HG03135 (cell line): ENCODE results near the gene GPR158.

Experiments
- ATAC-seq: cut with Tn5 transposase; IDR thresholded peaks from one replicate; pipeline ENCODE4 v1.9.1; 2021; ENCODE audit warnings: mild to moderate bottlenecking, moderate library complexity; ENCODE audit not compliant: unreplicated experiment

GPR158 gene

DNA sequence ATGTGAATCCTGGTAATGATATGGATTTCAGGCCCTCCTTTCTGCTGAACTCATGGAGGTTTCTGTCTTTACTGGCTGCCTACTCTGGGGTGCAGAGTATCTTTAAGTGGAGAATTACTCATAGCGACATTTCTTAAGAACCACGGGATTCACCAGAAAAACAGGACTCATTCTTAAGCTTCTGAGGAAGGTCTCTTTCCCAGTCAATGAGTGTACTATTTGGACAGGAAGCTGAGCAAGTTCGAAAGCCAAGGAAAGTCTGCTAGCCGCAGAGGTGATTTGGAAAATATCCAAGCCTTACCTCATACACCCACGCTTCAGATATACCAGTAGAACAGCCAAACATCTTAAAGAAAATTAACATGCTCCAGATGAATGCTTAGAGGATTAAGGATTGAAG, 381.7 kb downstream of the GPR158 start:
- ATAC-seq = no peak

DNA sequence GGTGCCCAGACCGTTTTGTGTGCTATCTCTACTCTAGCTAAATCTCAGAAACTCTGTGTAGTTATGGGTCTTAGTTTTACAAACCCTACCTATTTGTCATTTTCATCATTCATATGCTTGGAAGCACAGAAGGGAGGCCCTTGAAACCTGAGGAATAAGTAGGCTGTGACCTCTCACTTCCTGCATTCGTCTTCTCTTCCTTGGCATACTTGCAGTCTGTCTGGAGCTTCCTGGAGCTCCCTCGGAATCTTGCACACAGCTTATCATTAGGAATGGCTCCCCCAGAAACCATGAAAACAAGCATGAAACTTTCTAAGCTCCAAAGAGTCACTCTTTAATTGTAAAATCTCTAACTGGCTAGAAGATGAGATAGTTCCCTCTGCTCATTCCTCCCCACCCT, 382.3 kb downstream of the GPR158 start:
- ATAC-seq = no peak

DNA sequence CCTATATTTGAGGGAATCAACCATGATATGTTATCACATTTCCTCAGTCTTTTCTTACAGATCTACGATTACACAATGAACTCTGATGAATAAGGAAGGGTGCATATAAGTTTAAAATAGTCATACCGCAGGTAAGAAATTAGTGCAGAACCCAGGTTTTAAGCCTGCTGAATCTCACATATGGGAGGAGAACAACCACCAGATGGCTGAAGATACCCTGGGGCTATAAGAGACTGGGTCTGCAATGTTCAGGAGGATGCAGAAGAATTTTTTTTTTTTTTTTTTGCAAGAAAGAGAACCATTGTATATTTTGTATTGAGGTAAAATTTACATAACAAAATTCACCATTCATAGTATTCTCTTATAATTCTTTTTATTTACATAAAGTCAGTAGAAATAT, 387.0 kb downstream of the GPR158 start:
- no peak for ATAC-seq

DNA sequence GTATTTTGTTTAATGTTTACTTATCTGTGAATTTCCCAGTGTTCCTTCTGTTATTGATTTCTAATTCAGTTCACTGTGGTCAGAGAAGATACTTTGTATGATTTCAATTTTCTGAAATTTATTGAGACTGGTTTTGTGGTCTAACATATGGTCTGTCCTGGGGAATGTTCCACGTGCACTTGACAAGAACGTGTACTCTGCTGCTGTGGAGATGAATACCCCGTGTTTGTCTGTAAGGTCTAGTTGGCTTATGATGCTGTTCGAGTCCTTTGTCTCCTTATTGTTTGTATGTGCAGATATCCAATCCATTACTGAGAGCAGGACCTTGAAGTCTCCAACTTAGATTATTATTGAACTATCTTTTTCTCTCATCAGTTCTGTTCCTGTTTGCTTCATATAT, 387.7 kb downstream of the GPR158 start:
- no peak for ATAC-seq

DNA sequence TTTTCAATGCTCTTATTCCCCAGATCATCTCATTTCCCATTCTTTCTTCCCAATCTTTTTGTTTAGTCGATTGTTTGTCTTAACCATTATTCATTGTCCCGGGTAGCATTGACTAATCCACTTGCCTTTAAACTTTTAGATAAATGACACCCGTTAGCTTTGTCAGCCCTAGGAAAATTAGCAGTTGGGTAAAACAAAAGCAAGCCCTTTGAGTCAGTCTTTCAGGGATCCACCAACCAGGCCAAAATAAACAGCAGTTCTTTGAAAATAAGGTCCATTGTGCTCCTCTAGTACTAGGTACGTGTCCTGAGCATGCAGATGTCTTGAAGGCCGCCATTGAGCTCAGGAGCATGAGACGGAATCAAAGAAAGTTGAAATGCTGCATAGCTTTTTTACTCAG, 389.6 kb downstream of the GPR158 start:
- no peak for ATAC-seq

DNA sequence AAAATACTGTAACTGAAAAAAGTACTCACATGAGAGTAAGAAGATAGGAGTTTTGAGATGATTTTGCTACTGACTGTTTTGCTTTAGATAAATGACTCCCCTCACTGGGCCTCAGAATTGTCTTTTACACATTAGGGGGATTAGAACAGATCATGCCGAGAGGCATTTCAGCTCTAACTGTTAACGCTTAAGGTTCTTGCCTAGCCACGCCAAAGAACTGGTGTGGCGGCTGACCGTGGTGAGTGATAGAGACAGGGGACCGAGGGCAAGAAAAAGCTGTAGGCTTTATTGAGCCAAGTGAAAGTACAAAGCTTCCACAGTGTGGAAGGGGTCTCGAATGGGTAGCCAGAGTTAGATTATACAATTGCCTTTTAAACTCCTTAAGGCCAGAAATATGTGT, 390.8 kb downstream of the GPR158 start:
- no peak for ATAC-seq

DNA sequence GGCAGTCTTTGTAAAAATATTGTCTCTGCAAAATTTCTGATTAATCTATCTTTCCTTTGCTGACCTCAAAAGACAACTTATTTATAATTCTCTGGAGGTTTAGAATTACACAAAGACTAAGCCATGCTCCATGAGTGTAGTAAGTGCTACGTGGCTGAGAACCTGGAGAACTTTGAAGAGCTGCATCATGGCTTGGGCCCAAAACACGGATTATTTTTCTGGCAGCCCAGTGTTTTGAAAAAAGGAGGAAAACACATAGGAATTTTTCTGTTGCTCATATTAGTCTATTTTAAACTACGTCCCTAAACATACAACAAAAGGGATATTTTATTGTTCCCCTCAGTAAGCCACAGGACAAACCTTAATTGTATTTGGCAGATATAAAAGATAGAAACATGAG, 398.5 kb downstream of the GPR158 start:
- ATAC-seq = no peak

DNA sequence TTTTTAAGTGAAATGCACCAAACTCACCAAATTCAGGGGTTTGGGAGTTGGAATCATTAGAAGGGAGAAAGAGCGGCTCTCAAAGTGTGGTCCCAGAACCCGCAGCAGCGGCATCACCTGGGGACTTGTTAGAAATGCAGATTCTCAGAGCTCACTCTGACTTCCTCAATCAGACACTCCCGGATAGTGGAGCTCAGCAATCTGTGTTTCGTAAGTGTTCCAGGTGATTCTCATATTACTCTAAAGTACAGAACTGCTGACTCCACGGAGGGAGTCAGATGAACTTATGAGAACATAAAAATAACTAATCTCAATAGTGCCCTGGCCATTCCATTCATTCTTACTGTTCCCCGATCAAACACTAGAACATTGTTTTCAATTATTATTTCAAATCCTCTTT, 400.5 kb downstream of the GPR158 start:
- no peak for ATAC-seq

DNA sequence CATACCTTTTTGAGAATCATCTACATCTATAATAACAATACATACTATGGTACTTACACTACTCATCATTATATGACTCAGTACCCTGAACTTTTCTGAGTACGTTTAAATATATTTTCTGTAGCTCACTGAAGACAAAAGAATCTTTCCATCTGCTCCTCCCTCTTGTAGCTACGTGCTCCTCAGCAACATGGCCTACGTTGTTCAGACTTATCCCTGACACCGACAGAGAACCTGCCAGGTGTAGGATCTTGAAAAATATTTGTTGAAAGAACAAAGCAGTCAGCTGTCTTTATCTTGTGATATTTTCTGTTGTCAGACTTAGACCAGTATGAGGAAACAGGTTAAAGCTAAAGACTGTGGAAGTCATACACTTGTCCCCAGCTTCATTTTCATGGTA, 403.3 kb downstream of the GPR158 start:
- ATAC-seq = no peak

DNA sequence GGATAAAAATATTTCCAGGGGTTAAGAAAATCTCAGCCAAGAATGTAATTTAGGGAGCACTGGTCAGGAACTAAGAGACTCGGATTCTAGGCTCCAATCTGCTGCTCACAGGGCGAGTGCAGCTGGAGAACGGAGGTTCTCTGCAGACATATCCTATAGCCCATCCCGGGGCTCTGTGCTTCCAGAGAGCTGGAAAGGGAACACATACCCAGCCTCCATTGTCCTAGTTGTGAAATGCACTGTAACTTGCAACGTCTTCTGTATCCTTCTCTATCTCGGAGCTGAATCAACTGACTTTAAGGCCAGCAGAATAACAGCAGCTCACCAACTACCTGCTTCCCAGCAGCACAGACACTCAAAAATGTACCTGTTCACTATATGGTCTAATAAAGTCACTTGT, 408.2 kb downstream of the GPR158 start:
- no peak for ATAC-seq

DNA sequence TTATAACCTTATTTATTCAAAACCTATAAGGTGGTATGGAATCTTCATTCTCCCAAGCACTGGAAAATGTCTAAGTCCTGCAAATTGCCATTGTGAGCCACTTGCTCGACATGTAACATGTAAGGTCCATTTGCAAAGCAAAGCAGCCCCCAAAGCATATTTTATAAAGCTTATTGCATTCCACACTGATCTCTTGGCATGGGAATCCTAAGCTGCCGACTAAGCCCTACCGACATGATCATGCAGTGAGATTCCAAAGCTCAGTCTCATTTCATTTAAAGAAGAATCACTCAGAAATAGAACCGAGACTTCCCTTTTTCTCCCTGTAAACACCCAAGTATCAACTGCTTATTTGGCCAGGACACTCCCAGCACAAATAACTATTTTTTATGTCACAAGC, 425.9 kb downstream of the GPR158 start:
- ATAC-seq = no peak

DNA sequence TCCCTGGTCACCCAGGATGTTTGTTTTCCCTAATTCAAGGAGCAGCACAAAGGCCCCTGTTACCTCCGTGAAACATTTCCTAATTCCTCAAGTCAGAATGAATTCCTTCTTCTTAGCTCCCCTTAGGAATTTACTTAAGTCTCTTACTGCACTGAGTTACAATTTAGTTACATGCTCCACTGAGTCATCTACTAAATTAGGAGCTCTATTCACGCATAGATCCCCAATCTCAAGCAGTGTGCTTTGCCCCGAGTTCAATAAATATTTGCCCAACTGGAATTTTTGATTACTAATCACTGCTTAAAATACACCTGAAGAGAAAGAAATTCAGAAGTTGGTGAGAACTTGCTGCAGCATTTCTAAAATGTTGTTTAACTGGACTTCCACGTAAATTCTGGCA, 429.8 kb downstream of the GPR158 start:
- no peak for ATAC-seq

DNA sequence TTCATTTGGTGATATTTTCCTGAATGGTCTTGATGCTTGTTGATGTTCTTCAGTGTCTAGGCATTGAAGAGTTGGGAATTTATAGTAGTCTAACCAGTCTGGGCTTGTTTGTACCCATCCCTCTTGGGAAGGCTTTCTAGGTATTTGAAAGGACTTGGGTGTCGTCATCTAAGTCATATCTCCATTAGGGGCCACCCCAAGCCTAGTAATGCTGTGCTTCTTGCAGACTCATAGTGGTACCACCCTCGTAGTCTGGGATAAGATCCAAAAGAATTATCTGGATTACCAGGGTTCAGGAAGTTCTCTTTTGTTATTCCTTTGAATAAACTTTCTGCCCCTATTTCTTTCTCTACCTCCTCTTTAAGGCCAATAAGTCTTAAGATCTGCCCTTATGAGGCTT, 439.9 kb downstream of the GPR158 start:
- no peak for ATAC-seq

DNA sequence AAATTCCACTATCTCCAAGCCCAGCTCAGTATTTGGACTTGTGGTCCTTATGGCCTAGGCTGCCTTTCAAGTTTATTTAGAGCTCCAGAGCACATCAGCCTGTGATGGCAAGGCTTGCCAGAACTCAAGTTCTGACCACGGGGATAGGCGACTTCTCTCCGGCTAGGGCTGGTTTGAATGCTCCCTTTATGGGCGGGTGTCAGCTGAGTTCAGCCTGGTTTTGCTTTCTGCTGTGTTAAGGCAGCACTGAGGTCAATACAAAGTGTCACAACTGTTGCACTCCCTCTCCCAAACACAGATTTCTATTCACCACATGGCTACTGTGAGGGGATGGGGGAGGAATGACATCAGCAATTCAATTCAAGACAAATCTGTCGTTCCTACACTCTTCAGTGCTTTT, 441.1 kb downstream of the GPR158 start:
- ATAC-seq = no peak

DNA sequence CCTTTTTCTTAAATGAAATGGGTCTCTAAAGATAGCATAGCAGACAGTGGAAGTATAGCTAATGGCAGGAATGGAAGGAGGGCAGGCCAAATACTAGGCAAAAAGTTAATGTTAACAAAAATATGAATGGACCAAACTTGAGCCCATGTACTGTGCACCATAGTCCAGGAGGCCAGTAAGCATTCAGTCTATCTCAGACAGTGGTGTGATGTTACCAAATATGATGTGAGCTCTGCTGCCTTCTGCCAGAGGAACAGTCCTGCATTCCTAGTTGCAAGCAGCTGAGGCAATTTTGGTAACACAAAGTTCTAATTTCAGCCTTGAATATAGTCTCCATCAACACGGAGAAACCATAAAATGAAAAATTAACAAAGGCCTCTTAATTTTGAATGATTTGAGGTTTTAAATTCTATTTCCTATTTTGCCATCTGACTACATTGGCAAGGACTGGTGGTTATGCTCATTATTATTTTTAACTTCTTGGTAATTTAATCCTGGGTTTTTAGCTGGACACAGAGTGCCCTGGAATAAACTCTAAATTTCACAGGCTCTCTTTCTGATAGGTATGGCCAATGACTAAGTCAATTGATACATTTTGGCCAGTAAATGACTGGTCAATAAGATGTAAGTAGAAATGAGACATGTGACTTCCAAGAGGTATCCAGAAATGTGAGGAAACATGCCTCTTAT, 442.2 kb downstream of the GPR158 start:
- no peak for ATAC-seq

DNA sequence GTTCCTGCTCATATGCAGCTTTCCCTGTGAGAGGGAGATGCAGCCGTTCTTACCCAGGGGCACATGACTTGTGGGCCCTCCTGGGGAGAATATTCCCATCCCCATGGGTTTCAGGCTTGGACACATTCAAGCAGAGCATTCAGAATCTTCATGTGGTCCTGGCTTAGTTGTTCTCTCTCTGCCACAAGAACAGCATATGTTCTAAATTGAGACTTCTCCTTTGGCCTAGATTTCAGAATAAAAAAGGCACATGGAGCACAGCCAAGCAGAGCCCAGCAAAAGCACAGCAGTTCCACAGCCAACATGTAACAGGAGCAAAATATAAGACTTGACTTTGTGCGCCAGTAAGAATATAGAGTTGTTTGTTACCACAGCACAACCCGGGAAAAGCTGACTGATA, 452.8 kb downstream of the GPR158 start:
- no peak for ATAC-seq

DNA sequence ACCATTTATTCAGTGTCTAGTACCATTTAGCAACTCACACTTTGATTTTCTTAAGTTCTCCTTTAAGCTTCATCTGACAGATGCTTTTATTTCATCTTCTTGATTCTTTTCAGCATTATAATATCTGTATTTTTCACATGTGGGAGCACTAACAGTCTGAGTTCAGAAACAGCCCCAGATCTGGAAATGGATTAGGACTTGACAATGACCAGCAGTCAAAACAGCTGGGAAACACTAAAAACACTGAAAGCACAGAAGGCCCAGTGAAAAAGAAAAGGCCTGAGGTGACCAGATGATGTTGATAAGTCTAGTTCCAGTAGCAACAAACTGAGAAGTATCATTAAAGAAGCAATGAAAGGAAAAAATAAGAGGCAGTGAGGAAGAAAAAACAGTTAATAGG, 454.5 kb downstream of the GPR158 start:
- ATAC-seq = no peak

DNA sequence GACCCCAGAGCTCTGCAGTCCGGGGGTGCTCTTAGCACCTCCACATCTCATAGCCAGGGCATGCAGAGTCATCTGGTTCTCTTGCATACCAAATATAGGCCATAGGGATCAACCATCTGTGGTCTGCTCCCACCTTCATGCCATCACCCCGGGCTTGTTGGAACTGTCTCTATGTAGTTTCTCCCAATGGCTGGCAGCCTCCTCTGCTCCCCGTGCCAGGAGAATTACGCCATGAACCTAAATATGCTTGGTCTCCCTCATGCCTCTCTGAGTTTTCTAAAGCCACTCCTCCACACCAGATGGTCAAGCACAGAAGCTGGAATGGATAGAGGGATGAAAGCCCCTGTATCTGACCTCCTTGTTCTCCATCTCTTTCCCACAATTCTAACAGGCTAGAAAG, 456.7 kb downstream of the GPR158 start:
- no peak for ATAC-seq

DNA sequence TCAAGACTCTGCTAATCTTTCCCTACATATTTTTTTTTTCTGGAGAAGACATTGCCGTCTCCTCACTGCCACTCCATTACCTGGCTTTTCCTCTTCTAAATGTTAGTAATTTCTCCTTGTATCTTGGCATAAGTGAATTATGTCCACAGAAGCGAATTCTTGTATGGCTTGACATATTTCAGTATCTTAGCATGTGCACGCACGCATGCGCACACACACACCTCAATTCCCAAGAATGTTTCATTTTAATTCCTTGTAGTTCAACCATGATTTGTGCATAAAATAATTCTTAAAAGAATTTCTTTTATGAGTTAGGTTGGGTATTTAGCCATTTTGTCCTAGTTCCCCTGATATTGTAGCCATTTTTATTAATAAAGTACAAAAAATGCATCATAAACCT, 458.0 kb downstream of the GPR158 start:
- ATAC-seq = no peak

DNA sequence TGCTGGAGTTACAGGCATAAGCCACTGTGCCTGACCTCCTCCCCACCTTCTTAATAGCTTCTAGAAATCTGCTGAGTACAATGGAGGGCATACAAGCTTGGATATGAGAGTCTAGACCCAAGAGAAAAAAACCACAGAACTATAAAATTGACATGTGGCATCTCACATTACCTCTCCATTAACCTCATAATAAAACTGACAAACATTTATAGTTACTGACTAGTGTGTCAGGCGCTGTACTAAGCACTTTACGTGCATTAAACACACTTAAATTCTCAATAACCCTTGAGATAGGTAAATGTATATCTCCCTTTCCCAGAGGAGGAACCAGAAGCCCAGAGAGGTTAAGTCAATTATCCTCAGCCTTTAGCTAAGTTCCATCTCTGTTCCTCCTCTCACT, 458.7 kb downstream of the GPR158 start:
- no peak for ATAC-seq

DNA sequence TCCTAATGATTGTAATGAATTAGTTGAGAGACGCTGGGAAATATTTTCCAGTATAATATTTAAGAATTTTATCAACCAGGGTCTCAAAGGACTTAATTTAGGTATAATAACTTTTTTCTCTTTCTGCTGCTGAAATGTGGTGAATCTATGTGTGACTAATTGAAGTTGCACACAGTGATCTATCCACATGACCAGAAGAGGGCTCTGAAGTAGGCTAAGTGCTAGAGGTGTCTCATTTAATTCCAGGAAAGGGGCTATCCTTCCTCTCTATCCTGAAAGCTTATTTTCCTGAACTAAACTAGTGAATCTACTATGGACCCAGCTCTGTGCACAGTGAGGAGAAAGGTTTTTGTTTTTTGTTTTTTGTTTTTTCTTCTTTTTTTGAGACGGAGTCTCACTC, 464.8 kb downstream of the GPR158 start:
- no peak for ATAC-seq

DNA sequence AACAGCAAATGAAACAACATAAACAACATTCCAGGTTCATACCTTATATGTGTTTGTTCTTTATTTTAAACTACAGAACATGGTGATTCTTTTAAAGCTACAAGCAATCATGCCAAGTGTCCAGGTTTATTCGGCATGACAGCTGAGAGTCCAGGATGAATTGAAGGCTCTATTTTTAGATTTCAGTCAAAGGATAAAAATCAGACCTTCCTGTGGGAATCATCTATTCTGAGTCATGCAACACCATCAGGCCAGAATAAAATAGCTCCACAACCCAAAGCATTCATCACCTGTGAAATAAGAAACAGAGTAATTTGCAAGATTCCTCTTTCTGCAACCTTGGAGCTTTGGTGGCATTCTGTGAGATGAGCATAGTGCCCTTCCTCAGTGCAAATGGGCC, 466.8 kb downstream of the GPR158 start:
- no peak for ATAC-seq

DNA sequence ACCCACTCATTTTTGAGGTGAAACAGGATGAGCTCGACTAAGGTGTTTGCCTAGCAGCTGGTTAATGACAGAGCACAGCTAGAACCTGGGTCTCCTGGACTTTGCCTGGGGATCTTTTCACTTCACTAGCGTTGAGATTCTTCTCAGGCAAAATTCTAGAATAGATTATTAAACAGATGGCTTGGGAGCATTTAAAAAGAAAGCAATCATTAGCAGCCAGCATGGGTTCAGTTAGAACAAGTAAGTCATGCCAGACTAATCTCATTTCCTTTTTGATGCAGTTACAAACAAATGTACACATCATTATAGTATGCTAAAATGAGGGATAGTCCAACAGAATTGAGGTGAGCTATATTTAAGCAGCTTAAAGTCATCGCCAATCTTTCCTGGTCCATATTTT, 467.9 kb downstream of the GPR158 start:
- no peak for ATAC-seq

DNA sequence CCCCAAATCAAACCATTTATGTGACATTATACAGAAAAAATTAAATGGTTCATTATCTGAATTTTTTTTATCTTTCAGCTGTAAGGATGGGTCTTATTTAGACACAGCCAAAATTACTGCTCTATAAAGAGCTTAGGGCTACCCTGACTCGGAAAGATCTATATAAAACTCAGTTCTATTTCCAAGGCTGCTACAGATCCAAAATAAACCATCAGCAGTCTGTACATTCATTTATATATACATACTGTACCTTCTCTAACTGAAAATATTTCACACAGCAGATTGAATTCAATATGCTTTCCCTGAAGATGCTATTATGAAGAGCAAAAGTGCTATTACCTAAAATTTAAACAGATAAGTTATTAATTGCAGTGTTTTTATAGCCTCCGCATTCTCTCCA, 471.6 kb downstream of the GPR158 start:
- no peak for ATAC-seq
